Measurements from ENCODE around the gene STRADB.

DNA sequence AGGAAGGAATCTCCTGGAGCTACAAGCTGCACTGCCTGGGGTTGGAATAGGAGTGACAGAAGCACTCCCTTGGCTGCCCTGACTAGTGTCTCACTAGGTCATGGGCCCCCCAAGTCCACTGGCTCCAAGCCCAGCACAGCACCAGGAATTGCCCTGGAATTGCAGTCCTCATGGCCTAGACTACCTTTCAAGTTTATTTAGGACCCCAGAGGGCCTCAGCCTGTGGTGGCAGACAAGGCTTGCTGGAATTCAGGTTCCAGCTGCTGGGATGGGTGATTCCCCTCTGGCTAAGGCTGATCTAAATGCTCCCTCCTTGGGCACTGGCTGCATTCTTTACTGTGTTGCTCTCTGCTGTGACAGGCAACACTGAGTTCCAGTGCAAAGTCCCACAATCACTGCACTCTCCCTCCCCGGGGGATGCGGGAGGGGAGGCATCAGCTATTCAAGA lies 14.0 kb downstream of the STRADB start:
- TF ChIP-seq, protein P1, sequence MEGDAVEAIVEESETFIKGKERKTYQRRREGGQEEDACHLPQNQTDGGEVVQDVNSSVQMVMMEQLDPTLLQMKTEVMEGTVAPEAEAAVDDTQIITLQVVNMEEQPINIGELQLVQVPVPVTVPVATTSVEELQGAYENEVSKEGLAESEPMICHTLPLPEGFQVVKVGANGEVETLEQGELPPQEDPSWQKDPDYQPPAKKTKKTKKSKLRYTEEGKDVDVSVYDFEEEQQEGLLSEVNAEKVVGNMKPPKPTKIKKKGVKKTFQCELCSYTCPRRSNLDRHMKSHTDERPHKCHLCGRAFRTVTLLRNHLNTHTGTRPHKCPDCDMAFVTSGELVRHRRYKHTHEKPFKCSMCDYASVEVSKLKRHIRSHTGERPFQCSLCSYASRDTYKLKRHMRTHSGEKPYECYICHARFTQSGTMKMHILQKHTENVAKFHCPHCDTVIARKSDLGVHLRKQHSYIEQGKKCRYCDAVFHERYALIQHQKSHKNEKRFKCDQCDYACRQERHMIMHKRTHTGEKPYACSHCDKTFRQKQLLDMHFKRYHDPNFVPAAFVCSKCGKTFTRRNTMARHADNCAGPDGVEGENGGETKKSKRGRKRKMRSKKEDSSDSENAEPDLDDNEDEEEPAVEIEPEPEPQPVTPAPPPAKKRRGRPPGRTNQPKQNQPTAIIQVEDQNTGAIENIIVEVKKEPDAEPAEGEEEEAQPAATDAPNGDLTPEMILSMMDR (IDR thresholded peaks at IDR 0.05; ENCODE audit: low read depth, low read length) = no peak
- TF ChIP-seq, protein P2, sequence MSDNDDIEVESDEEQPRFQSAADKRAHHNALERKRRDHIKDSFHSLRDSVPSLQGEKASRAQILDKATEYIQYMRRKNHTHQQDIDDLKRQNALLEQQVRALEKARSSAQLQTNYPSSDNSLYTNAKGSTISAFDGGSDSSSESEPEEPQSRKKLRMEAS (IDR thresholded peaks at IDR 0.05; ENCODE audit: low read depth, low read length) = no peak
